ENCODE data around the gene MUC12. TPM values are rescaled to one million over a fixed set of nuclear protein-coding genes. Genes with fewer than 3 reads are reported as not detected.

The MUC12 gene
- total RNA-seq, 1 experiment from 2014 or later = 11.5 TPM

DNA sequence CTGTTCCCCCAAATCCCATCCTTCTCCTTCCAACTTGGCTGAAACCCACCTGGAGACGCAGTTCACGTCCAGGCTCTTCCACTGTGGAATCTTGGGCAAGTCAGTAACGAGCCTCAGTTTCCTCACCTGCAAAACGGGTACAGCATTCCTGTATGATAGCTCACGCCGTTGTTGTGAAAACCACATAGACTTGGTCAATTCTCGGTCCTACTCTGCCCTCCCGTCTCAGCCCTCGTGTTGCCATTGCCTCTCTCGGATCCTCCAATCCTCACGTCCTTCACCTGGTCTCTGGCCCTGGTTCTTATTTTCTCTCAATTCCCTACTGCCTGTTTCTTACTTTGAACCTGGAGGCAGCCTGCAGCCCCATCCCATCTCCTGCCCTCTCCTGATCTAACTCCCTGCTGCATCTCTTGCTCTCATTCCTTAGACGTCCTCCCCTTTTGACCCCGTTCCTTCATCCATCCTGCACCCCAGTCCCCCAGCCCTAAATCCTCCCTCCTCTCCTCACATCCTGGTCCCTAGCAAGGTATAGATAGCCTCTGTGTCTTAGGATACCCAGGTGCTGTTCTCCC lies 2.0 kb upstream of the MUC12 start:
- Histone ChIP-seq H3K56ac (ENCODE audit: insufficient read length, low read depth, low read length) (no peak overlapping the region), H4K20me1 (ENCODE audit: control insufficient read depth, insufficient read depth, insufficient read length) (no peaks in the 10 kb centered on the region), H4K8ac (replicated peaks; ENCODE audit: insufficient read length, low read depth, low read length) (no peak overlapping the region), H3K4ac (ENCODE audit: low read depth, low read length) (no peak overlapping the region), H2AK5ac (ENCODE audit: insufficient read length, low read length) (no peak overlapping the region), H4K91ac (ENCODE audit: insufficient read length, low read depth, low read length) (no peak overlapping the region), H2BK120ac (ENCODE audit: low read depth, low read length, poor library complexity, severe bottlenecking) (no peak overlapping the region), H3K79me1 (ENCODE audit: insufficient read depth, low read depth, low read length, poor library complexity, severe bottlenecking) (no peaks in the 10 kb centered on the region), H2AFZ (ENCODE audit: low read length) (no peak overlapping the region), H3K27me3 (ENCODE audit: insufficient read depth, low read length) (peaks cover 6% of the 10 kb centered on the region; the same call in 1 of the 2 replicates), H2BK12ac (ENCODE audit: insufficient read length, low read depth, low read length) (no peak overlapping the region), H3K4me2 (ENCODE audit: insufficient read depth, insufficient read length, low read length) (peak overlapping the region; percentile 46), H2BK5ac (ENCODE audit: insufficient read length, low read length) (no peak overlapping the region), H4K5ac (ENCODE audit: insufficient read length, low read depth, low read length) (no peak overlapping the region), H3K9me3 (ENCODE audit: control insufficient read depth, low read depth, low read length) (no peaks in the 10 kb centered on the region), H3K23ac (ENCODE audit: insufficient read length, low read depth, low read length) (no peak overlapping the region), H3K18ac (ENCODE audit: insufficient read length, low read depth, low read length) (no peak overlapping the region), H3K9ac (ENCODE audit: extremely low read depth, insufficient read length, low read length) (no peak overlapping the region), H3T11ph (ENCODE audit: low read length) (no peak overlapping the region), H3K14ac (ENCODE audit: insufficient read depth, low read length) (no peak overlapping the region), H2BK20ac (ENCODE audit: low read depth, low read length, poor library complexity, severe bottlenecking) (no peak overlapping the region), H2BK15ac (ENCODE audit: low read depth, low read length) (no peak overlapping the region), H3K4me1 (ENCODE audit: insufficient read depth, low read length) (peaks cover 5% of the 10 kb centered on the region; the same call in 1 of the 2 replicates), H3K79me2 (ENCODE audit: insufficient read depth, low read length) (no peaks in the 10 kb centered on the region), H3K23me2 (ENCODE audit: insufficient read length, low read depth, low read length, poor library complexity, severe bottlenecking) (peaks cover 12% of the 10 kb centered on the region), H3K27ac (ENCODE audit: insufficient read length, low read depth, low read length) (no peak overlapping the region)
- WGBS (ENCODE audit: extremely low coverage, insufficient read length, low lambda C conversion rate) = no CpG with 5 or more reads among the region's 13 CpGs
- H3K9me3 Mint-ChIP-seq = no peaks in the 10 kb centered on the region; a peak in 1 of 5 replicates
- peaks cover 0 to 8% (median 0%) of the 10 kb centered on the region in 3 experiments; a peak in 2 of 7 replicates for H3K36me3 Mint-ChIP-seq (ENCODE audit: insufficient read depth in 1 of 3, low read depth in 3 of 3)
- no peak overlapping the region for H3K27ac Mint-ChIP-seq
- TF ChIP-seq, protein P1, sequence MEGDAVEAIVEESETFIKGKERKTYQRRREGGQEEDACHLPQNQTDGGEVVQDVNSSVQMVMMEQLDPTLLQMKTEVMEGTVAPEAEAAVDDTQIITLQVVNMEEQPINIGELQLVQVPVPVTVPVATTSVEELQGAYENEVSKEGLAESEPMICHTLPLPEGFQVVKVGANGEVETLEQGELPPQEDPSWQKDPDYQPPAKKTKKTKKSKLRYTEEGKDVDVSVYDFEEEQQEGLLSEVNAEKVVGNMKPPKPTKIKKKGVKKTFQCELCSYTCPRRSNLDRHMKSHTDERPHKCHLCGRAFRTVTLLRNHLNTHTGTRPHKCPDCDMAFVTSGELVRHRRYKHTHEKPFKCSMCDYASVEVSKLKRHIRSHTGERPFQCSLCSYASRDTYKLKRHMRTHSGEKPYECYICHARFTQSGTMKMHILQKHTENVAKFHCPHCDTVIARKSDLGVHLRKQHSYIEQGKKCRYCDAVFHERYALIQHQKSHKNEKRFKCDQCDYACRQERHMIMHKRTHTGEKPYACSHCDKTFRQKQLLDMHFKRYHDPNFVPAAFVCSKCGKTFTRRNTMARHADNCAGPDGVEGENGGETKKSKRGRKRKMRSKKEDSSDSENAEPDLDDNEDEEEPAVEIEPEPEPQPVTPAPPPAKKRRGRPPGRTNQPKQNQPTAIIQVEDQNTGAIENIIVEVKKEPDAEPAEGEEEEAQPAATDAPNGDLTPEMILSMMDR (conservative IDR thresholded peaks at IDR 0.05) = no peak
- peaks cover 59% of the 10 kb centered on the region for H3K27me3 Mint-ChIP-seq (ENCODE audit: low read depth)
- peak; percentile 34 for DNase-seq
- H3K4me1 Mint-ChIP-seq = peaks cover 40 to 44% of the 10 kb centered on the region in 2 experiments
- peak overlapping the region; percentile 81 to 82 for H3K4me3 Mint-ChIP-seq

All from H9 (cell line).